Neural crest cell (in vitro differentiated cells): ENCODE measurements around the gene BCL2L11. TPM values are rescaled to one million over a fixed set of nuclear protein-coding genes. Genes with fewer than 3 reads are reported as not detected.

Experiments used
- DNase-seq: peaks from one replicate; pipeline ENCODE4 v3.0.0; 2021; ENCODE audit warnings: low read depth, mixed read lengths, low spot score
- H3K27ac Mint-ChIP-seq: one replicate; pipeline ENCODE4 v1.8.0; 2021; ENCODE audit warnings: mild to moderate bottlenecking, mixed read lengths; ENCODE audit not compliant: unreplicated experiment
- H3K27me3 Mint-ChIP-seq: 2 replicates; pipeline ENCODE4 v1.8.0; 2021; ENCODE audit warnings: low read depth, mild to moderate bottlenecking, mixed read lengths
- H3K36me3 Mint-ChIP-seq: 2 replicates; pipeline ENCODE4 v1.8.0; 2021; ENCODE audit warnings: low read depth, mild to moderate bottlenecking, mixed read lengths
- H3K4me1 Mint-ChIP-seq: 2 replicates; pipeline ENCODE4 v1.8.0; 2021; ENCODE audit warnings: mixed read lengths
- H3K4me3 Mint-ChIP-seq: one replicate; pipeline ENCODE4 v1.8.0; 2021; ENCODE audit warnings: mild to moderate bottlenecking, mixed read lengths
- H3K9me3 Mint-ChIP-seq: 2 replicates; pipeline ENCODE4 v1.8.0; 2021; ENCODE audit warnings: mixed read lengths
- CTCF ChIP-seq: fragments of 200-600 bp; sonication (generic); conservative IDR thresholded peaks from 2 replicates; pipeline ENCODE4 v1.5.0; 2021; ENCODE audit warnings: antibody characterized with exemption, mild to moderate bottlenecking
- total RNA-seq: library from RNA; stranded (reverse); gene quantifications from 2 replicates; pipeline ENCODE4 v1.2.1, GENCODE V29; 2021

Gene BCL2L11
- total RNA-seq, 1 donor from 2014 or later: 16.4 TPM

- no peak for DNase-seq
- Mint-ChIP-seq H3K27ac (no peak overlapping the region), H3K4me1 (peaks cover 12% of the 10 kb centered on the region), H3K4me3 (no peak overlapping the region), H3K27me3 (no peaks in the 10 kb centered on the region), H3K9me3 (no peaks in the 10 kb centered on the region), H3K36me3 (peaks cover 12% of the 10 kb centered on the region)
- no peak for TF ChIP-seq CTCF
These were observed 23.1 kb downstream of the BCL2L11 start for GRCh38 chr2:111143843-111144198.

GRCh38 chr2:111145103-111145760 lies 24.5 kb downstream of the BCL2L11 start:
- Mint-ChIP-seq H3K4me3 (no peak overlapping the region), H3K27ac (no peak overlapping the region), H3K36me3 (peaks cover 7% of the 10 kb centered on the region), H3K4me1 (peaks cover 18% of the 10 kb centered on the region), H3K9me3 (no peaks in the 10 kb centered on the region), H3K27me3 (no peaks in the 10 kb centered on the region)
- no peak for TF ChIP-seq CTCF
- DNase-seq: no peak

DNA sequence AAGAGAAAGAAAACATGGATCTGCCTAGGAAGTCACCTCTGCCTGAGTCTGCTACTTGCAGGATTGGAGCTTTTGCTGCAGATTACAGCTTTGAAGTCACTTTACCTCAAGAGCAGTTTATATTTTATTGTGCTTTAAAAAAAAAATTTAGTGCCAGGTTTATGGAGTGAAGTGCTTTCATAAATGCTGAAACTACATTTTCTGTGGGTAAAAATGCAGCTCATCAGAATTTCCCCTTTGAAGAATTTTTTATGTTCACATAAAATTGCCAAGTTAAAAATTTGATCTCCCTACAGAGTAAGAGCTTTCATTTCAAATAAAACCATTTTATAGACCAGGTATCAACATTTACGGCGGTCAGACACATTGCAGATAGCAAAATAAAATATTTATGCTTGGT lies 25.2 kb downstream of the BCL2L11 start:
- no peak for TF ChIP-seq CTCF
- H3K27ac Mint-ChIP-seq: no peak overlapping the region
- H3K27me3 Mint-ChIP-seq: no peaks in the 10 kb centered on the region
- peaks cover 18% of the 10 kb centered on the region for H3K4me1 Mint-ChIP-seq
- peaks cover under 1% of the 10 kb centered on the region for H3K36me3 Mint-ChIP-seq
- H3K4me3 Mint-ChIP-seq: no peak overlapping the region
- DNase-seq: no peak
- no peaks in the 10 kb centered on the region for H3K9me3 Mint-ChIP-seq

DNA sequence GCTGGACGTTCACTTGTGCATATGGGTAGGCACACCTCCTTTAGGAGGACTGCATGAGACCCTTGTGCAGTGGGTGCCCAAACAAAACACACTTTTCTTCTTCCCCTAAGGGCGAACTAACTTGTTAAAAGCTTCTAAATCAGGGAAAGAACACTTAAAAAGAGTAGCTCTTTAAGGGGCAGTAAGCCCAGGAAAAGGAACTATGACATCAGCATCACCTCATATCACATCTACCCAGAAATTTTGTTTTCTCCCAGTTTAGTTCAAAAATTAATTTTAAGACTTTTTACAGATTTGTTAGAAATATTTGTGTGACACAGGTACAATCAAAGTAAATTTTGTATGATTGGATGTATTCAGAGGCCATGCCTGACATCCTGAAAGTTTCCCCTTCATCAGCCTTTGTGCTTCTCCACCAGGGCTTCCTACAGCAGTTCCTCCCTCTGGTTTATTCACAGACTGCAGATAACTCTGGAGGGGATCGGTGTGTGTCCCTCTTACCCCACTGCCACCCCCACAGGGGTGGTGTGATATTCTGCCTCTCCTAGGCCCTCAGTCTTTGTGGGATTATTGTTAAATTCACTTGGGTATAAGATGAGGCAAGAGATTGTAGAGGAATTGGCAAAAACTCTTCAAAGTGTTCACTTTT lies 27.6 kb downstream of the BCL2L11 start:
- Mint-ChIP-seq H3K36me3 (peaks cover 8% of the 10 kb centered on the region), H3K4me3 (no peak overlapping the region), H3K9me3 (no peaks in the 10 kb centered on the region), H3K27ac (no peak overlapping the region), H3K4me1 (peaks cover 18% of the 10 kb centered on the region), H3K27me3 (no peaks in the 10 kb centered on the region)
- no peak for TF ChIP-seq CTCF
- no peak for DNase-seq

DNA sequence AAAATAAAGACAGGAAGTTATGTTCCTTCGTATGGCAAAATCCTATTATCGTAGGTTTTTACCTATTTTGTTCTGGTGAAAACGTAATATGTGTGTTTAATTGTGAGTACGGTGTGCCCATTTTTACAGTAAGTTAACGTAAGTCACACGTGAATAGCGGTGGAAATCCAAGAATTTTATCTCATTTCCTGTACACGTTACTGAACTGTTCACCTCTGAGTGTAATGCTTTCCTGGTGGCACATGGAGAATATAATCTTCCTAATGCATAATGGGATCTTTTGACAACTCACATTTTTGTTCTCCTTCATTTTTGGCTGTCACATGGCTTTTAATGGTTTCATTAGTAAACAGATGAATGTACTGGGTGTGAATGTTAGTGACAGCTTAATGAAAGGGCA lies 28.2 kb downstream of the BCL2L11 start:
- Mint-ChIP-seq H3K9me3 (no peaks in the 10 kb centered on the region), H3K27me3 (no peaks in the 10 kb centered on the region), H3K4me1 (peaks cover 21% of the 10 kb centered on the region), H3K27ac (no peak overlapping the region), H3K4me3 (no peak overlapping the region), H3K36me3 (peaks cover 8% of the 10 kb centered on the region)
- no peak for TF ChIP-seq CTCF
- no peak for DNase-seq
